ENCODE results near the gene VPS54.

- TF ChIP-seq CTCF (IDR thresholded peaks at IDR 0.05), result no peak
- no peak for TF ChIP-seq POLR2AphosphoS5 (IDR thresholded peaks at IDR 0.05; ENCODE audit: insufficient read depth in 1 of 2, low read depth in 1 of 2)
These were observed 34.4 kb downstream of the VPS54 start for GRCh38 chr2:63984606-63985359.

Data from vagina (tissue), 2 donors.